NCI-H82 treated with DMSO at 0.1 percent for 48 hours (cell line): ENCODE results near the gene SAXO2.
"Not testable (repeated sequence)": the region's sequence is repeated elsewhere in the genome, so short reads cannot be mapped to it uniquely, and the experiment has no call there.

Source experiments
- DNase-seq: peaks from one replicate; lab custom pipeline; 2025; ENCODE audit not compliant: unreplicated experiment; lab: John Stamatoyannopoulos, UW

Gene SAXO2

GRCh38 chr15:82284381-82284780, 21.8 kb downstream of the SAXO2 start:
- not testable (repeated sequence) for DNase-seq

- DNase-seq: not testable (repeated sequence)
These were observed 23.9 kb downstream of the SAXO2 start for GRCh38 chr15:82286475-82286874.

- DNase-seq: not testable (repeated sequence)
These were observed 25.6 kb downstream of the SAXO2 start for GRCh38 chr15:82288202-82288601.

- no peak for DNase-seq
These were observed 29.7 kb downstream of the SAXO2 start for GRCh38 chr15:82292271-82292670.

- DNase-seq: no peak
These were observed 31.6 kb downstream of the SAXO2 start for GRCh38 chr15:82294061-82294690.

- DNase-seq: no peak
These were observed 34.9 kb downstream of the SAXO2 start for GRCh38 chr15:82297546-82297945.

GRCh38 chr15:82298032-82298431, 35.4 kb downstream of the SAXO2 start:
- DNase-seq: no peak

GRCh38 chr15:82298520-82298919, 35.9 kb downstream of the SAXO2 start:
- no peak for DNase-seq

- not testable (repeated sequence) for DNase-seq
These were observed 36.9 kb downstream of the SAXO2 start for GRCh38 chr15:82299511-82299914.

GRCh38 chr15:82300326-82300725, 37.7 kb downstream of the SAXO2 start:
- not testable (repeated sequence) for DNase-seq

GRCh38 chr15:82300883-82301282, 38.3 kb downstream of the SAXO2 start:
- no peak for DNase-seq

GRCh38 chr15:82301296-82302016, 38.8 kb downstream of the SAXO2 start:
- no peak for DNase-seq

GRCh38 chr15:82303956-82304777, 41.5 kb downstream of the SAXO2 start:
- no peak for DNase-seq

- DNase-seq: no peak
These were observed 42.1 kb downstream of the SAXO2 start for GRCh38 chr15:82304778-82305090.

GRCh38 chr15:82305621-82306048, 43.0 kb downstream of the SAXO2 start:
- DNase-seq: no peak

GRCh38 chr15:82306791-82307713, 44.4 kb downstream of the SAXO2 start:
- DNase-seq: no peak

GRCh38 chr15:82307714-82308081, 45.1 kb downstream of the SAXO2 start:
- no peak for DNase-seq

GRCh38 chr15:82309802-82310201, 47.2 kb downstream of the SAXO2 start:
- DNase-seq: no peak

GRCh38 chr15:82311321-82311720, 48.7 kb downstream of the SAXO2 start:
- DNase-seq: not testable (repeated sequence)

- DNase-seq: no peak
These were observed 50.1 kb downstream of the SAXO2 start for GRCh38 chr15:82312586-82313349.
